Prostate gland (tissue), 2 donors: ENCODE results near the gene TBC1D22A.

Experiments
- CTCF ChIP-seq, 4 experiments: fragments of 200-600 bp in 2 of 4; fragments of 450-650 bp in 2 of 4; sonication (generic) in 2 of 4; IDR thresholded peaks; 1 replicate in 3 of 4; 2 replicates in 1 of 4; pipeline ENCODE4 v1.5.1; 2016 to 2019; ENCODE audit warnings: antibody characterized with exemption in 4 of 4, mild to moderate bottlenecking in 2 of 4, moderate library complexity in 2 of 4
- POLR2A ChIP-seq: fragments of 450-650 bp; IDR thresholded peaks from one replicate; pipeline ENCODE4 v1.6.1; 2016; ENCODE audit warnings: antibody characterized with exemption, mild to moderate bottlenecking
- POLR2AphosphoS5 ChIP-seq: sonication (generic); formaldehyde crosslinking; IDR thresholded peaks from one replicate; pipeline ENCODE4 v1.6.1; 2017; ENCODE audit warnings: antibody characterized with exemption

GRCh38 chr22:47148956-47149728, 386.7 kb downstream of the TBC1D22A start:
- TF ChIP-seq CTCF (IDR thresholded peaks at IDR 0.05) (no peak), POLR2A (no peak), POLR2AphosphoS5 (no peak)
